ENCODE data around the gene ACTN3.

DNA sequence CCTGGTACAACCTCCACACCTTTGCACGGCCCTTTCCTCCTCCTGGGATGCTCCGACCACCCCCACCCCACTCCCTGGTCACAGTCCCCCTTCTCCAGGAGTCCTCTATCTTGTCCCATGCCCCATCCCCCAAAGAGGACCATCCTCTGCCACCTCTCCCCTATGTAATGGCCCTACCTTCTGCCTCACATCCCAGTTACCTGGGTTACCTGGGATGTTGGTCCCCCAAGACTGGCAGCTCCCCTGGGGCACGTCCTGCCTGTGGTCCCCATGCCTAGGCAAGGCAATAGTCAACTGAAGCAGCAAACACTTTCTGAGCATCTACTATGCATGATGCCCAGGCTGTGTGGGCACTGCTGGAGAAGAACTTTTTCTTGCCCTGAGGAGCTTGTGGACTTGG is 8.7 kb downstream of the ACTN3 start:
- TF ChIP-seq POLR2A (IDR thresholded peaks at IDR 0.05) = no peak
- no peak for TF ChIP-seq EP300 (IDR thresholded peaks at IDR 0.05)
